K562 (cell line): Measurements from ENCODE around the gene DAG1. TPM values are rescaled to one million over a fixed set of nuclear protein-coding genes. Genes with fewer than 3 reads are reported as not detected.

Experiments used
- ATAC-seq: fragments of 200-7000 bp; cut with Tn5 transposase; 3 replicates; pipeline ENCODE4 v1.9.1; 2020; ENCODE audit warnings: moderate library complexity
- BruUV-seq: library from RNA; stranded (reverse); fragments of 400-500 nt; replicated peaks from 2 replicates; lab custom pipeline; 2021; lab: Mats Ljungman, UMichigan
- CTCF ChIA-PET: fragments of 300-600 bp; formaldehyde crosslinking; extraction: SDS; loops from one replicate; lab custom pipeline; 2021; ENCODE audit warnings: low intra/inter-chr PET ratio; lab: Yijun Ruan, JAX
- POLR2A ChIA-PET: fragments of 300-600, 350-650 bp; sonication (Branson Sonifier 250); formaldehyde crosslinking; extraction: SDS; loops from one replicate; lab custom pipeline; 2021; ENCODE audit warnings: antibody characterized with exemption, inconsistent platforms; lab: Yijun Ruan, JAX
- DNase-seq, 4 experiments: peaks; one replicate each; pipeline versions ENCODE4 v3.0.0 to v3.0.0-alpha.2; 2011 to 2018; ENCODE audit warnings: low spot score in 3 of 4, mixed read lengths in 3 of 4; ENCODE audit errors: extremely low read depth in 1 of 4
- FAIRE-seq: peaks from 2 replicates; lab custom pipeline; 2011; peaks lifted over from hg19 to GRCh38; lab: Jason Lieb, UNC
- H2AFZ ChIP-seq: 2 replicates; pipeline ENCODE4 v1.6.0; 2011; ENCODE audit warnings: low read depth, low read length, control low read depth, inconsistent platforms
- H3K27ac ChIP-seq: fragments of 200-600 bp; 3 replicates; pipeline ENCODE4 v1.8.0; 2011; ENCODE audit warnings: low read depth, mild to moderate bottlenecking, control low read depth, inconsistent platforms, low read length, moderate library complexity, mixed read lengths; ENCODE audit errors: extremely low read depth
- H3K27me3 ChIP-seq, 2 experiments: fragments of 300-600 bp in 1 of 2; 2 replicates in 1 of 2; 3 replicates in 1 of 2; pipeline versions ENCODE4 v1.6.0 to v1.8.0; 2011; ENCODE audit warnings: inconsistent platforms in 2 of 2, low read length in 2 of 2, mild to moderate bottlenecking in 1 of 2, mixed read lengths in 1 of 2, moderate library complexity in 1 of 2; ENCODE audit not compliant: control insufficient read depth in 2 of 2, insufficient read depth in 2 of 2
- H3K36me3 ChIP-seq: fragments of 300-600 bp; 3 replicates; pipeline ENCODE4 v1.8.0; 2011; ENCODE audit warnings: mild to moderate bottlenecking, low read length, inconsistent platforms; ENCODE audit not compliant: control insufficient read depth, insufficient read depth
- H3K4me1 ChIP-seq, 2 experiments: fragments of 200-600 bp in 1 of 2; replicated peaks in 1 of 2; 2 replicates in 1 of 2; 3 replicates in 1 of 2; pipeline versions ENCODE4 v1.5.1 to v1.8.0; 2011; ENCODE audit warnings: inconsistent platforms in 2 of 2, low read length in 2 of 2, mild to moderate bottlenecking in 1 of 2, mixed read lengths in 1 of 2, moderate library complexity in 1 of 2; ENCODE audit not compliant: control insufficient read depth in 2 of 2, insufficient read depth in 2 of 2
- H3K4me2 ChIP-seq: 2 replicates; pipeline ENCODE4 v1.6.1; 2011; ENCODE audit warnings: low read length, control low read depth, inconsistent platforms, mixed read lengths; ENCODE audit not compliant: insufficient read depth
- H3K4me3 ChIP-seq: fragments of 200-600 bp; sonication (generic), shearing (Covaris generic); 2 replicates; pipeline ENCODE4 v1.5.1; 2016; ENCODE audit warnings: control low read depth, inconsistent platforms
- H3K79me2 ChIP-seq: fragments of 200-600 bp; 3 replicates; pipeline ENCODE4 v1.8.0; 2011; ENCODE audit warnings: low read length, inconsistent platforms; ENCODE audit not compliant: control insufficient read depth, insufficient read depth
- H3K9ac ChIP-seq, 2 experiments: 2 replicates each; pipeline versions ENCODE4 v1.6.0 to v1.6.1; 2011; ENCODE audit warnings: low read depth in 2 of 2, low read length in 2 of 2, control low read depth in 1 of 2, inconsistent platforms in 1 of 2, mild to moderate bottlenecking in 1 of 2, mixed read lengths in 1 of 2; ENCODE audit not compliant: insufficient read depth in 1 of 2
- H3K9me1 ChIP-seq: one replicate; pipeline ENCODE4 v1.6.0; 2011; ENCODE audit warnings: inconsistent platforms, mild to moderate bottlenecking, low read length, moderate library complexity; ENCODE audit not compliant: control insufficient read depth, insufficient read depth
- H3K9me3 ChIP-seq: replicated peaks from 2 replicates; pipeline ENCODE4 v1.5.1; 2011; ENCODE audit warnings: low read depth, low read length, inconsistent platforms; ENCODE audit not compliant: control insufficient read depth, insufficient read depth
- H4K20me1 ChIP-seq: replicated peaks from 2 replicates; pipeline ENCODE4 v1.6.1; 2011; ENCODE audit warnings: low read length, inconsistent platforms, mixed read lengths; ENCODE audit not compliant: control insufficient read depth, insufficient read depth
- ASH1L ChIP-seq: fragments of 450-650 bp; IDR thresholded peaks from 2 replicates; pipeline ENCODE4 v1.6.1; 2018; ENCODE audit warnings: borderline replicate concordance, mild to moderate bottlenecking, low read depth; ENCODE audit not compliant: partially characterized antibody
- EHMT2 ChIP-seq: fragments of 450-650 bp; IDR thresholded peaks from 2 replicates; pipeline ENCODE4 v1.6.1; 2018; ENCODE audit warnings: antibody characterized with exemption
- GABPA ChIP-seq: fragments of 200-800 bp; sonication (Bioruptor generic); conservative IDR thresholded peaks from 2 replicates; pipeline ENCODE4 v1.6.1; 2016; ENCODE audit warnings: low read depth, missing genetic modification characterization, missing compliant biosample characterization
- MITF ChIP-seq: IDR thresholded peaks from 2 replicates; pipeline ENCODE4 v1.6.1; 2014; ENCODE audit warnings: antibody characterized with exemption
- RAD51 ChIP-seq: fragments of 450-650 bp; IDR thresholded peaks from 2 replicates; pipeline ENCODE4 v1.7.1; 2016; ENCODE audit warnings: low read depth, mild to moderate bottlenecking, borderline replicate concordance
- SNRNP70 ChIP-seq: fragments of 200-400 bp; formaldehyde crosslinking; optimal IDR thresholded peaks from 2 replicates; pipeline ENCODE3; 2017; ENCODE audit warnings: low read depth, low read length
- SRSF7 ChIP-seq: fragments of 200-400 bp; formaldehyde crosslinking; optimal IDR thresholded peaks from 2 replicates; pipeline ENCODE3; 2017; ENCODE audit warnings: mild to moderate bottlenecking, low read depth, low read length
- ZBTB1 ChIP-seq: sonication (generic); formaldehyde crosslinking; IDR thresholded peaks from 2 replicates; pipeline ENCODE4 v1.8.1; 2023; ENCODE audit warnings: missing genetic modification reagents, low read depth, mild to moderate bottlenecking, borderline replicate concordance
- ZNF551 ChIP-seq: fragments of 250-450 bp; sonication (Bioruptor Pico); IDR thresholded peaks from 2 replicates; pipeline ENCODE4 v1.5.0; 2021; ENCODE audit warnings: mild to moderate bottlenecking, moderate library complexity
- ZNF830 ChIP-seq: fragments of 250-450 bp; sonication (Bioruptor Pico); IDR thresholded peaks from 2 replicates; pipeline ENCODE4 v1.5.0; 2021; ENCODE audit warnings: mild to moderate bottlenecking
- WGBS: fragments of 100-300 bp; shearing (Covaris generic); methylation state at CpG from one replicate; pipeline ENCODE4 v1.1.6; 2016; ENCODE audit warnings: low coverage, mixed read lengths; ENCODE audit not compliant: insufficient coverage; ENCODE audit errors: missing lambda C conversion rate; 5-methylcytosine and 5-hydroxymethylcytosine counted together
- in situ Hi-C: fragments of 300-500 bp; cut with MboI; formaldehyde crosslinking; loops from 4 replicates; pipeline ENCODE4 v1.15.0; 2018; ENCODE audit warnings: inconsistent platforms, mixed read lengths
- intact Hi-C: fragments of 100-400 bp; cut with micrococcal nuclease; formaldehyde crosslinking; loops from 2 replicates; pipeline ENCODE4 v1.14.2; 2022
- polyA plus RNA-seq, 8 experiments: library from polyadenylated mRNA; depleted of rRNA in 4 of 8; stranded (reverse) in 5 of 8; unstranded in 3 of 8; fragments of >200 nt; fragmentation: Nextera tagmentation in 2 of 8; fragmentation: Illumina TruSeq in 1 of 8; extraction: Ambion mirVana in 2 of 8; extraction: Trizol in 1 of 8; gene quantifications; 2 replicates each; pipeline versions ENCODE4 v1.2.1 to v1.2.3, GENCODE V29; 2011 to 2014; ENCODE audit warnings: inconsistent platforms in 1 of 8, missing spikeins in 1 of 8
- total RNA-seq, 7 experiments: library from RNA; depleted of rRNA in 6 of 7; stranded (reverse); fragments of >200 nt in 6 of 7; fragmentation: Illumina TruSeq in 2 of 7; extraction: Trizol in 2 of 7; gene quantifications; 2 replicates each; pipeline versions ENCODE4 v1.2.1 to v1.2.3, GENCODE V29; 2011 to 2021; ENCODE audit warnings: low replicate concordance in 1 of 7
- TF ChIP-seq, protein P1 (sequence below): fragments of 450-650 bp; IDR thresholded peaks from one replicate; pipeline ENCODE4 v1.6.1; 2018; ENCODE audit warnings: mild to moderate bottlenecking, moderate library complexity; ENCODE audit not compliant: partially characterized antibody
- TF ChIP-seq, protein P2 (sequence below), 2 experiments: fragments of 450-650 bp; formaldehyde crosslinking in 1 of 2; IDR thresholded peaks; 2 replicates each; pipeline versions ENCODE4 v1.4.0 to v1.6.1; 2014 to 2020; ENCODE audit warnings: mild to moderate bottlenecking in 2 of 2, borderline replicate concordance in 1 of 2, low read depth in 1 of 2

The DAG1 gene
- total and polyA plus RNA-seq, 9 of the 15 experiments (the other 6 are each of a cell fraction or from before 2014, with no cell fraction given), result 0.29 to 19.6 (median 8.2) TPM

- Histone ChIP-seq H3K9ac (no peak overlapping the region), H3K36me3 (peaks cover 40% of the 10 kb centered on the region; the same call in 2 of the 3 replicates), H3K27me3 (no peaks in the 10 kb centered on the region), H3K4me1 (no peaks in the 10 kb centered on the region), H4K20me1 (no peaks in the 10 kb centered on the region), H3K4me2 (no peak overlapping the region), H3K4me3 (no peak overlapping the region), H3K9me1 (no peaks in the 10 kb centered on the region), H2AFZ (no peak overlapping the region), H3K27ac (no peak overlapping the region), H3K9me3 (no peaks in the 10 kb centered on the region), H3K79me2 (no peaks in the 10 kb centered on the region)
- in situ Hi-C loops, result no loop called here
- BruUV-seq, result no TSS peak
- DNase-seq, result no peak
- ChIA-PET CTCF (no interaction called here), POLR2A (interaction anchor here (0.6 kb wide), 1 partner anchor 39 kb away, joined by 3 read pairs; no protein-coding TSS in a partner anchor)
- ATAC-seq, result no peak
- intact Hi-C loops, result no loop called here
- 60% methylated on average over 2 of the region's 2 CpGs for WGBS
- FAIRE-seq, result no peak
- no peak for TF ChIP-seq SNRNP70
- TF ChIP-seq, protein P1, sequence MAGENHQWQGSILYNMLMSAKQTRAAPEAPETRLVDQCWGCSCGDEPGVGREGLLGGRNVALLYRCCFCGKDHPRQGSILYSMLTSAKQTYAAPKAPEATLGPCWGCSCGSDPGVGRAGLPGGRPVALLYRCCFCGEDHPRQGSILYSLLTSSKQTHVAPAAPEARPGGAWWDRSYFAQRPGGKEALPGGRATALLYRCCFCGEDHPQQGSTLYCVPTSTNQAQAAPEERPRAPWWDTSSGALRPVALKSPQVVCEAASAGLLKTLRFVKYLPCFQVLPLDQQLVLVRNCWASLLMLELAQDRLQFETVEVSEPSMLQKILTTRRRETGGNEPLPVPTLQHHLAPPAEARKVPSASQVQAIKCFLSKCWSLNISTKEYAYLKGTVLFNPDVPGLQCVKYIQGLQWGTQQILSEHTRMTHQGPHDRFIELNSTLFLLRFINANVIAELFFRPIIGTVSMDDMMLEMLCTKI, result no peak
- no peak for TF ChIP-seq GABPA (tag)
- no peak for TF ChIP-seq ASH1L
- TF ChIP-seq ZNF551 (CRISPR knock-in tag), result no peak
- TF ChIP-seq, protein P2, sequence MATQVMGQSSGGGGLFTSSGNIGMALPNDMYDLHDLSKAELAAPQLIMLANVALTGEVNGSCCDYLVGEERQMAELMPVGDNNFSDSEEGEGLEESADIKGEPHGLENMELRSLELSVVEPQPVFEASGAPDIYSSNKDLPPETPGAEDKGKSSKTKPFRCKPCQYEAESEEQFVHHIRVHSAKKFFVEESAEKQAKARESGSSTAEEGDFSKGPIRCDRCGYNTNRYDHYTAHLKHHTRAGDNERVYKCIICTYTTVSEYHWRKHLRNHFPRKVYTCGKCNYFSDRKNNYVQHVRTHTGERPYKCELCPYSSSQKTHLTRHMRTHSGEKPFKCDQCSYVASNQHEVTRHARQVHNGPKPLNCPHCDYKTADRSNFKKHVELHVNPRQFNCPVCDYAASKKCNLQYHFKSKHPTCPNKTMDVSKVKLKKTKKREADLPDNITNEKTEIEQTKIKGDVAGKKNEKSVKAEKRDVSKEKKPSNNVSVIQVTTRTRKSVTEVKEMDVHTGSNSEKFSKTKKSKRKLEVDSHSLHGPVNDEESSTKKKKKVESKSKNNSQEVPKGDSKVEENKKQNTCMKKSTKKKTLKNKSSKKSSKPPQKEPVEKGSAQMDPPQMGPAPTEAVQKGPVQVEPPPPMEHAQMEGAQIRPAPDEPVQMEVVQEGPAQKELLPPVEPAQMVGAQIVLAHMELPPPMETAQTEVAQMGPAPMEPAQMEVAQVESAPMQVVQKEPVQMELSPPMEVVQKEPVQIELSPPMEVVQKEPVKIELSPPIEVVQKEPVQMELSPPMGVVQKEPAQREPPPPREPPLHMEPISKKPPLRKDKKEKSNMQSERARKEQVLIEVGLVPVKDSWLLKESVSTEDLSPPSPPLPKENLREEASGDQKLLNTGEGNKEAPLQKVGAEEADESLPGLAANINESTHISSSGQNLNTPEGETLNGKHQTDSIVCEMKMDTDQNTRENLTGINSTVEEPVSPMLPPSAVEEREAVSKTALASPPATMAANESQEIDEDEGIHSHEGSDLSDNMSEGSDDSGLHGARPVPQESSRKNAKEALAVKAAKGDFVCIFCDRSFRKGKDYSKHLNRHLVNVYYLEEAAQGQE (IDR thresholded peaks at IDR 0.05; ENCODE audit: borderline replicate concordance), result no peak
- TF ChIP-seq, protein P2 (CRISPR knock-in tag; IDR thresholded peaks at IDR 0.05; ENCODE audit: low read depth), result no peak
- TF ChIP-seq MITF, result no peak
- TF ChIP-seq SRSF7, result no peak
- no peak for TF ChIP-seq ZNF830 (CRISPR knock-in tag)
- no peak for TF ChIP-seq EHMT2
- no peak for TF ChIP-seq RAD51
- no peak for TF ChIP-seq ZBTB1 (CRISPR knock-in tag)
These were observed 49.9 kb downstream of the DAG1 start for GRCh38 chr3:49519916-49520385.
